HK-2 (cell line): ENCODE measurements around the gene IL6R.

ENCODE experiments used
- DNase-seq: peaks from one replicate; pipeline ENCODE4 v3.0.0-alpha.2; 2018; ENCODE audit not compliant: unreplicated experiment

Gene IL6R

DNA sequence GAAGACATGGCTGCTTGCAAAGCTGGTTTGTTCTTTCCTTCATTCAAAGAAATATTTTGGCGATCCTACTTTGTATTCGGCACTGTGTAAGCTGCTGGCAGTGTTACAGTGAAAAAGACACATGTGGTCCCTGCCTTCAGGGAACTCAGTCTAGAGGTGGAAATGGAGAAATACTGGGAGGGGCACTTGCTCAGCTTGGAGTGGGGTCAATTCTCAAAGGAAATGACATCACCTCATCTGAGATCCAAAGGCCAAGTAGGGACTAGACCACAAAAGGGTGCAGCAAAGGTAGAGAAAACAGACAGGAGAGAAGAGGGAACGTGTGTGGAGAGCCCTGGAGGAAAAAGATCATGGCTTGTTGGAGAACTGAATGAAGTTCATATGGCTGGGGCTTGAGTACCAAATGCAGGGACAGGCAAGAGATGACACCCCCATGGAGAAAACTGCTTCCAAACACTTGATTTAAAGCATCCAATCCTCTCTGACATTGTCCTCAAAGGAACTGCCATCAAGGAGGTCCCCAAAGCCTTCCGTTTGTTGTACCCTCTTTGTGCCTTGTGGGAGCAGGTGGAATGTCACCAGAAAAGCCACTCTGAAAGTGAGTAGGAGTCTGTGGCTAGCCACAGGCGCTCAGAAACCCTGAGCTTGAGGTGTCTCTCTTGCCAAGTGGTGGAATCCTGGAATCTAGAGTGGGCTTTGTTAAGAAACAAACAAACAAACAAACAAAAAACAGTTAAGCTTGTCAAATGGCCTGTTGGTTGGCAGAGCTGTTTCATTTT is 48.6 kb downstream of the IL6R start:
- no peak for DNase-seq

DNA sequence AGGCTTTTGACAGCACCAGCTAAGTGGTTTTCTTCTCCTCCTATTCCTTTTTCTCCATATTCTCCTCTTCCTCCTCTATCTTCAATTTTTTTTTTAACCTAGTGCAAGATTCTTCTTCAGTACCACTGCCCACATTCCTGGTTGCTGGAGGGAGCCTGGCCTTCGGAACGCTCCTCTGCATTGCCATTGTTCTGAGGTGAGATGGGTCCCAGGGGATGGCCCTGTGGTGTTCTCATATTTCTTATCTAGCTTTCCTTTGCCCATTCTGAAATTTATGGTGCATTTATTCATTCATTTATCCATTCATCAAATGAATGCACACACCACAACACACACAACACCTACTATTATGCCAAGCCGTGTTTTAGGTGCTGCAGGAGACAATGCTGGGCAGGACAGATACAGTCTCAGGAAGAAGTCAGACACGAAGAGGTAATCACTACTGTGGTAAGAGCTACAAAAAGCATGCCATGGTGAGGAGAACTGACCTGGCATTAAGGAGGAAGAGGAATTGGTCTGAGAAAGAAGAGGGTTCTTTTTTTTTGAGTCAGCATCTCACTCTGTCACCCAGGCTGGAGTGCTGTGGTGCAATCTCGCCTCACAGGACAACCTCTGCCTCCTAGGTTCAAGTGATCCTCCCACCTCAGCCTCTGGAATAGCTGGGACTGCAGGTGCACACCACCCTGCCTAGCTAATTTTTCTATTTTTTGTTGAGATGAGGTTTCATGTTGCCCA is 49.4 kb downstream of the IL6R start:
- no peak for DNase-seq

DNA sequence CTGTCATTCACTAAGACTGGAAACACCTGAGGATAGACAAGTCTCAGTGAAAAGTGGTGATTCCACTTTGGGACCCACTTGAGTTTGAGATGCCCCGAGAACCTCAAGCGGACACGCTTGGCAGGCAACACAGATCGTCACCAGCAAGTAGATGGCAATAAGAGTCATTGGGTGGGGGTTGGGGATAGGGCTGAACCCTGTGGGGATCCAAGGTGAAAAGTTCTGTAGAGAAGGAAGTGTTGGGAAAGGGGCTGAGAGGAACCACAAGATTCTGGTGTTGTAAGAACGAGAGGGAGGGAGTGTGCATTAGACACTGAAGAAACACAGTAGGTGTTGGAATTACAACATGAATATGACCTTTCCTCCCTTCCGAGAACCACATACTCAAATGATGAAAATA is 51.5 kb downstream of the IL6R start:
- no peak for DNase-seq

DNA sequence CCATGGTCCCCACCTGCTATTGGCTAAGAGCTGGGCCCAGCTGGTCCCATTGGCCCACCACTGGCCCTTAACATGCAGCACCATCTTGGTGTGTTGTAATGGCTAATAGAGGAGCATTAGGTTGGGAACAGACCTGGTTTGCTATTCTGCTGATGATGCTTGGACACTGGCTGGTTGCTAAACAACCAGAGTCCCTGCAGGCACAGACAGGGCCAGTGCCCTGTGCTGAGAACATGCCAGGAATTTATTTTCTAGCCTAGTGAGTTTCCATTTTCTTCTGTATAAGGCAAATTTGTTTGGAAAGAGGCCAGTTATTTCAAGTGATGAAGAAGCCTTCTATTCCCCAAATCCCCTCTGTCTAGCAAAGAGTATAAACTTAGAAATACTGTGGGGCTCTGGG is 53.9 kb downstream of the IL6R start:
- DNase-seq, result no peak

DNA sequence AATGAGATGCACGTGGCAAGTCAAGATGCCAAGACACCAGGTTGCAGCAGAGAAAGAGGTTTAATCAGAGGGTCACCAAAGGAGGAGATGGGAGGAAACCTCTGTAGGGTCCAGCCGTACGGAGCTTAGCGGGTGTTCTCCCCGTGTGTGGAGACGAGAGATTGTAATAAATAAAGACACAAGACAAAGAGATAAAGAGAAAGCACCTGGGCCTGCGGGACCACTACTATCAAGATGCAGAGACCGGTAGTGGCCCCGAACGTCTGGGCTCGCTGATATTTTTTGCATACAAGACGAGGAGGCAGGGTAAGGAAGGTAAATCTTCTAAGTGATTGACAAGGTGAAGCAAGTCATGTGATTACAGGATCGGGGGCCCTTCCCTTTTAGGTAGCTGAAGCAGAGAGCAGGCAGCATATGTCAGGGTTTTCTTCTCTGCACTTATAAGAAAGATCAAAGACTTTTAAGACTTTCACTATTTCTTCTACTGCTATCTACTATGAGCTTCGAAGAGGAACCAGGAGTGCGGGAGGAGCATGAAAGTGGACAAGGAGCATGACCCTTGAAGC is 55.6 kb downstream of the IL6R start:
- DNase-seq, result no peak

DNA sequence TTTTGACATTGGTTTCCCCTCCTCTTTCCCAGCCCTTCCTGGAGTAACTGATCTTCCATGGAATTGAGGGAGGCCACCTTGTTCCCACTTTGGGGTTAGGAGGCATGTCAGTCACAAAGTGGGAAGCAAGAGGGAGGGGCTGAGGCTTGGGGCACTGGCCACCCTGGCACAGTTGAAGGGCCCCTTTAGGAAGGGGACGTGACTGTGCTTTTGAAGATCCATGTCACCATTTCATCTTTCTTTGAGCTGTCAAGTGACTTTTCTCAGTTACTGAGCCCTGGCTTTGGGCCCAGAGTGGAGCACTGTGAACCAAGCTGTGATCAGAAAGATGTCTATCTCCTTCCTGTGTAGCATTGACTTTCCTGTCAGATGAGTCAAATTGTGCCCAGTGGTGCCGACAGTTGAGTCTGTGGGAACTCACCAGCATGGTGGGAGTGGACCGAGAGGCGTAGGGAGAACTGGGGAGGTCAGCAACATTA is 58.4 kb downstream of the IL6R start:
- no peak for DNase-seq

DNA sequence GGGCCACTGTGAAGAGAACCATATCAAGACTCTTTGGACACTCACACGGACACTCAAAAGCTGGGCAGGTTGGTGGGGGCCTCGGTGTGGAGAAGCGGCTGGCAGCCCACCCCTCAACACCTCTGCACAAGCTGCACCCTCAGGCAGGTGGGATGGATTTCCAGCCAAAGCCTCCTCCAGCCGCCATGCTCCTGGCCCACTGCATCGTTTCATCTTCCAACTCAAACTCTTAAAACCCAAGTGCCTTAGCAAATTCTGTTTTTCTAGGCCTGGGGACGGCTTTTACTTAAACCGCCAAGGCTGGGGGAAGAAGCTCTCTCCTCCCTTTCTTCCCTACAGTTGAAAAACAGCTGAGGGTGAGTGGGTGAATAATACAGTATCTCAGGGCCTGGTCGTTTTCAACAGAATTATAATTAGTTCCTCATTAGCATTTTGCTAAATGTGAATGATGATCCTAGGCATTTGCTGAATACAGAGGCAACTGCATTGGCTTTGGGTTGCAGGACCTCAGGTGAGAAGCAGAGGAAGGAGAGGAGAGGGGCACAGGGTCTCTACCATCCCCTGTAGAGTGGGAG is 60.6 kb downstream of the IL6R start:
- no peak for DNase-seq

DNA sequence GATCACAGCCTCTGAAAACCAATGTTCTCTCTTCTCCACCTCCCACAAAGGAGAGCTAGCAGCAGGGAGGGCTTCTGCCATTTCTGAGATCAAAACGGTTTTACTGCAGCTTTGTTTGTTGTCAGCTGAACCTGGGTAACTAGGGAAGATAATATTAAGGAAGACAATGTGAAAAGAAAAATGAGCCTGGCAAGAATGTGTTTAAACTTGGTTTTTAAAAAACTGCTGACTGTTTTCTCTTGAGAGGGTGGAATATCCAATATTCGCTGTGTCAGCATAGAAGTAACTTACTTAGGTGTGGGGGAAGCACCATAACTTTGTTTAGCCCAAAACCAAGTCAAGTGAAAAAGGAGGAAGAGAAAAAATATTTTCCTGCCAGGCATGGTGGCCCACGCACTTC is 61.1 kb downstream of the IL6R start:
- no peak for DNase-seq

DNA sequence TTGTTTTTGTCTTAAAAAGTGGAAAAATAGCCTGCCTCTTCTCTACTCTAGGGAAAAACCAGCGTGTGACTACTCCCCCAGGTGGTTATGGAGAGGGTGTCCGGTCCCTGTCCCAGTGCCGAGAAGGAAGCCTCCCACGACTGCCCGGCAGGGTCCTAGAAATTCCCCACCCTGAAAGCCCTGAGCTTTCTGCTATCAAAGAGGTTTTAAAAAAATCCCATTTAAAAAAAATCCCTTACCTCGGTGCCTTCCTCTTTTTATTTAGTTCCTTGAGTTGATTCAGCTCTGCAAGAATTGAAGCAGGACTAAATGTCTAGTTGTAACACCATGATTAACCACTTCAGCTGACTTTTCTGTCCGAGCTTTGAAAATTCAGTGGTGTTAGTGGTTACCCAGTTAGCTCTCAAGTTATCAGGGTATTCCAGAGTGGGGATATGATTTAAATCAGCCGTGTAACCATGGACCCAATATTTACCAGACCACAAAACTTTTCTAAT is 61.8 kb downstream of the IL6R start:
- DNase-seq, result no peak

DNA sequence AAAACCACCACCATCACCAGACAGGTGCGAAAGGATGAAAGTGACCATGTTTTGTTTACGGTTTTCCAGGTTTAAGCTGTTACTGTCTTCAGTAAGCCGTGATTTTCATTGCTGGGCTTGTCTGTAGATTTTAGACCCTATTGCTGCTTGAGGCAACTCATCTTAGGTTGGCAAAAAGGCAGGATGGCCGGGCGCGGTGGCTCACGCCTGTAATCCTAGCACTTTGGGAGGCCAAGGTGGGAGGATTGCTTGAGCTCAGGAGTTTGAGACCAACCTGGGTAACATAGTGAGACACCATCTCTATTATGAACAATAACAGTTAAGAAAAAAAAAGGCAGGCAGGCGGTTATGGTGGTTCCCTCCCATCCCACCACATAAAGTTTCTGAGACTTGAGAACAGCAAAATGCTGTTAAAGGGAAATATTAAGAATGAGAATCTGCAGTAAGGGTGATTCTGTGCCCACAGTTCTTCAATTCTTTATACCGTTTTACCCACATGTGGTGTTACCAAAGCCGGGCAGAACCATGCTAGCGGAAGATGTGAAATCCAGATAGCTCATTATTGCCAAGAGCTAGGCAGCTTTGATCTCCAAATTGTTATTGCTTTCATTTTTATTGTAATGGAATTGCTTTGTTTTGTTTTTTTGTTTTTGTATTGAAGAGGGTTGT is 62.4 kb downstream of the IL6R start:
- DNase-seq, result no peak

DNA sequence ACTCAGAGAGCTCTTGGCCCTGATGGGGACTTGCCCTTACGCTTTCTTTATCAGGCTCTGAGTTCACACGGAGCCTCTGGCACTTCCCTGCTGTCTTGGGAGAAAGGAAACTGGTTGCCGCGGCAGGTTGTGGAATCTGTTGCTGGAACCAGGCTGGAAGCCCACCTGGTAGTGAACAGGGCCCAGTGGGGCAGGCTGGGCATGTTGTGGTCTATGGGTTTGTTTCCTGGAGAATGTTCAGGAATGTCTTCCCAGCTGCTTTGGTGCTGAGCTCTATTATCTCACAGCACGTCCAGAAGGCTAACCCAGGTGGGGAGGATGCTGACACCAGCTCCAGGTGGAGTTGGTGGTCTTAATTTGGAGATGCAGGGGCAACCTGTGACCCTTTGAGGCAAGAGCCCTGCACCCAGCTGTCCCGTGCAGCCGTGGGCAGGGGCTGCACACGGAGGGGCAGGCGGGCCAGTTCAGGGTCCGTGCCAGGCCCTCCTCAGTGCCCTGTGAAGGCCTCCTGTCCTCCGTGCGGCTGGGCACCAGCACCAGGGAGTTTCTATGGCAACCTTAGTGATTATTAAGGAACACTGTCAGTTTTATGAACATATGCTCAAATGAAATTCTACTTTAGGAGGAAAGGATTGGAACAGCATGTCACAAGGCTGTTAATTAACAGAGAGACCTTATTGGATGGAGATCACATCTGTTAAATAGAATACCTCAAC is 63.5 kb downstream of the IL6R start:
- DNase-seq, result no peak

DNA sequence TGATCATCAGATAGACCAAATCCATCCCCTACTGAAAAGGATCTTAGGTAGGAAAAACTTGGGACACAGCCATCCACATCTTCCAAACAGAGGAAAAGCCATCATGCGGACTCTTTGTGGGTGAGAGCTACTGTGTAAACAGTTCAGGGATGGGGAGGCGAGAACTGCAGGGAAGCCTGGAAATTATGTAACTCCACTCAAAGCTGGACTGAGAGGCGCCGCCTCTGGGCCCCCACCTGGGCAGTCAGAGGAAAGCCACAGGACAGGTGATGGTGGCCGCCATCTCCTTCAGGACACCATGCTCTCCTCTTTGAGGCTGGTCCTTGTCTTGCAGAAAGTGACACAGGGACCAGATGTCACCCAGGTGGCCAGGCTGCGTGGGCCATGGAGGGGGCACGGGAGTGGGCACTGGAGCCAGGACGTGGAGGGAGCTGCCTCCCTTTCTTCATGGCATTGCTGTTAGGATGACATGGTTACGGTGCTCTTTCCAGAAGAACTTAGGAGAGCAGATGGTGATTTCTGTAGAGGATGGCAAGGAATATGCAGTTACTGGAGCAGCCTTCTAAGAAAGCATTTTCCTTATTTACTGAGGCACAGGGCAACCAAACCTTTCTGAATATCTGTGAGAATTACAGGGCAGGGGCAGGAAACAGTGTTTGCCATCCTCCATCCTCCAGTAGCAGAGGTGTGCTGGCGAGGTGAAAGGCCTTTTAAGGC is 64.9 kb downstream of the IL6R start:
- no peak for DNase-seq

DNA sequence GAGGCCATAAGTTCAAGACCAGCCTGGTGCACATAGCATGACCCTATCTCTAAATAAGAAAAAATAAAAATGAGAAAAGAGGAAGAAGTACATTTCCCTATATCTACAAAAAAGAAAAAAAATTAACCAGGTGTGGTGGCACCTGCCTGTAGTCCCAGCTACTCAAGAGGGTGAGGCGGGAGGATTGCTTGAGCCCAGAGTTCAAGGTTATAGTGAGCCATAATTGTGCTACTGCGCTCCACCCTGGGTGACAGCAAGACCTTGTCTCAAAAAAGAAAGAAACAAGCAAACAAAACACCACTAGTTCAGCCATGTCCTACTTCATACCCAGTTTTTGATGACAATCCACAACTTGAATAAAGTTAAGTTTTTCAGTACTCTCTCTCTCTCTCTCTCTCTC is 66.2 kb downstream of the IL6R start:
- DNase-seq, result no peak

DNA sequence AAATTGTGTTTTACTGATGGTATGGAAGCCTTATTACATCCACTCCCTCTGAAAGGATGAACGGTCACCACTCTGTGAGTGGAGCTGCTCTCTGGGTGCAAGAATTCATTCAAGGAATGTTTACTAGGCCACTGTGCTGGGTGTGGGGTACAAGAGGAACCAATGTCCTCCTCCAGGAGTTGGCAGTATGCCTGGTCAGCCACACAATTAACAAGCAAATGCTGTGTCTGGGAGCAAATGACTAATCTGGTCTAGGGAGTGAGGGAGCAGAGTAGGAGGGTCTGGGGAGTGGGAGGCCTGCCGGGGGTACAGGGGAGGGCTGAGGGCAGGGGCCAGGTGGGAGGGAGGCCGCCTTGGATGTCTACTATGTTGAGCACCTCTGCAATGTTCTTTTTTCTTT is 69.7 kb downstream of the IL6R start:
- DNase-seq, result peak; percentile 49

DNA sequence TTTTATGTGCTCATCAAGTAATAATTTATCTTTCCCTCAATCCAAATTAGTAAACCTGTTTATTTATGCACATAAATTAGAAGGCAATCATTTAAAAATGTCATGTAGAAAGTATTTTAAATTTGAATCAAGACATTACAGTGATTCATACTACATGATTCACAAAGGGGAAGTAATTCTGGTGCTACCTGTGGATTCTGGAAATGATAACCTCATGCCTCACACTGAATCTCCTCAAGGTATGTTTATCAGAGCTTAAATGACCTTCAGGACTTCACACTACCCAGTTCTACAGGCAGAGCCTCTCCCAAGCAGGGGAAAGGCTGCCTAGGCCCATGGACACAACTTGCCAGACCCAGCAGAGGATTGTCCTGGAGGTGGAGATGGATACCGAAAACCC is 71.6 kb downstream of the IL6R start:
- DNase-seq, result no peak

DNA sequence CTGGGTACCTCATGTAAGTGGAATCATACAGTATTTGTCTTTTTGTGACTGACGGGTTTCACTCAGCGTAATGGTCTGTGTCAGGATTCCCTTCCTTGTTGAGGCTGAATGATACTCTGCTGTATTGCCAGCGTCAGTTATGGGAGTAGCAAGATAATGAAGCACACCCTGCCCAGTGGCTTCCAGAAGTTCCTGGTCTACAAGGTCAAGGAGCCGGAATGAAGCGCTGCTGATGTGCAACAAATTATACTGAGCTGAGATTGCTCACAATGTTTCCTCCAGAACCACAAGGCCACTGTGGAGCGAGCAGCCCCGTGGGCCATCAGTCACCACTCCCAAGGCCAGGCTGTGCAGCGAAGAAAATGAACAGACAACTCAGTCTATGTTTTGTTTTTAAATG is 72.9 kb downstream of the IL6R start:
- no peak for DNase-seq

DNA sequence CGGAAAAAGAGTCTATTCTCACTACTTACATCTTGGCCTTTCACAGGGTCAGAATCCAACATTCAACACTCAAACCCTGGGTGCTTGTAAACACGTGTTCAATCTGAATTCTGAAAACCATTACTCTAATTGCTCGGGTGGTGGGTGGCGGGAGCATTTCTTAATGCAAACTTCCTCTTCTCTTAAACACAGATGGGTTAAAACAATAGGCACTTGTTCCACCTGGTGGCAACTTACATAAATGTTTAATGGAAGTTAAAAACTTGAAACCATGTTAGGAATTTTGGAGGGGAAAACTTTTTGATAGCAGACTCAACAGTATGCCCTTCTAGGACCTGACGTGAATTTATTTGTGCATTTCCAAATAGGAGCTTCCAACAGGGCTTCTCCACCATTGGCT is 73.5 kb downstream of the IL6R start:
- DNase-seq, result no peak

DNA sequence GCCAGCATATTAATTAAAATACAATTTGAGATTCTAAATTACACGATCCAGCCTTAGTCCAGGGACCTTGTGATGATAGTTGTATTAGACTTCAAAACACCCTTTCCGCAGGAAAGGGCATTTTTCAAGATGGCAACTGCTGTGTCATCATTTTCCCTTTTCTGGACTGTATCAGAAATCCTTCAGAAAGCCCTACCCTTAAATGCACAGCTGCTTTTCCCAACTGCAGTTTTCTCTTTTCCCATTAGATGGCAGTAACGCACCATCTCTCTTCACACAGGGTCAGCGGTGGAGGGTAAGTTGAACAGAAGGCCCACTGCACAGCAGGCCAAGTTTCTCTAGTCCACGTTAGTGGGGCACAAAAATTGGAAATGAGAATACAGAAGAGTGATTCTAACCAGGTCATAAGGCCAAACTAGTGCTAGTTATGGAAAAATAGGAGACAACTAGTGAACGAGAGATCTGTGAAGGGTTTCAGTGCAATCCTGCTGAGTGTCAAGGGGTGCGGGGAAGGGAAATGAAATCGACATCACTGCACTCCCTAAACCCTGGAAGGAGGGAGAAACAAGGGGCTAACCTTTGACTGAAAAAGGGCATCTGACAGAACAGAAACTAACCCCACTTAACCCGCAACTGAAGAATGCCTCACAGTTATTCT is 74.8 kb downstream of the IL6R start:
- peak; percentile 77 for DNase-seq

DNA sequence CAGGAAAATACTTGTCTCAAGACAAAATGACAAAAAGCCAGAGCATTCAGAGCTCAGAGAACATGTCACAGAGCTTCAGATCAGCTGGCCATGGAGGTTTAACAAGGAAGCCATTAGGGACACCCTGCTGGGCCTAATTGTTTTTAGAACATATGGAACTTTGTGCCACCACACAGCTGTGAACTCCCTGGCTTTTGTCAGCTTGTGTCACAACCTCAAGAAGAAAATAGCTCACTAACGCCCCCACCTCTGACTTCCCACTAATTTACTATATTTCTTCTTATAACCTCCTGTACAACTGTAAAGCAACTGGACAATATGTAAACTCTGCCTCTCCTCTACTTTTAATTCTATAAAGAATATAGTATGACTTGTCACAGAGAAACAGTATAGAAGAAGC is 75.9 kb downstream of the IL6R start:
- DNase-seq, result no peak
